ENCODE data around the gene ZBTB7C.

The ZBTB7C gene

DNA sequence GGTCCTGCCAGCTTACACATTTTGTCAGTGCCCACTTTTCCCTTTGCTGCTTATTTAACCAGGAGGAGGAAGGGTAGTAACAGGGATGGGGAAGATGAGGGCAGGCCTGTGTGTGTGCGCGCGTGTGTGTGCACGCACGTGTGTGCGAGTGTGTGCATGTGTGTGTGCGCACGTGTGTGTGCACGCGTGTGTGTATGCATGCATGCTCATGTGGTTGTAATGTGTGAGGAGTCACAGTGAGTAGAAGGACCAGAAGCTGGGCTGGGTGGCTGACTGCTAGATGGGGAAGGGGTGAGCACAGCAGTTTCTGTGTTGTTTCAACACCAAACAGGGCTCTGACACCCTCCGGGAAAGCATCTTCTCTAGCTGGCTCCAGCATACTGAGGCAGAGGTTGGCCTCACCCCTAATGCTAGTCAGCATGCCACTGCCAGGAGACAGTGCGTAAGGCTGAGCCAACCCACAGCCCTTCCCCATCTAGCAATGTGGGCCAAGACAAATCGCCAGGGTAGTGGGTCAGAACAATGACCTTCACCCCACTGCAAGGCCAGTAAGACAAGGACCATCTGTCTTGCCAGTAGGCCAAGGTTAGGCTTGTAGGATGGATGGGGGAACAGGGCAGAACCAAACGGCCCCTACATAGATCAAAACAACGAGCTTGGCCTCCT is 260.0 kb downstream of the ZBTB7C start:
- no peak for DNase-seq (ENCODE audit: low read depth, low spot score)
- H3K4me3 ChIP-seq (ENCODE audit: low read length): no peak overlapping the region
- no peak overlapping the region for H3K27ac ChIP-seq (ENCODE audit: low read length)
- H3K4me1 ChIP-seq (ENCODE audit: control insufficient read depth, insufficient read depth, low read length): no peaks in the 10 kb centered on the region
- no peaks in the 10 kb centered on the region for H3K27me3 ChIP-seq (ENCODE audit: control insufficient read depth, insufficient read depth, low read length)
- no peaks in the 10 kb centered on the region for H3K9me3 ChIP-seq (ENCODE audit: control insufficient read depth, insufficient read depth, low read length)
- H3K36me3 ChIP-seq (ENCODE audit: control insufficient read depth, insufficient read depth, low read length): no peaks in the 10 kb centered on the region
- whole genome bisulfite sequencing (ENCODE audit: insufficient coverage, insufficient read length): no CpG with 5 or more reads among the region's 15 CpGs

DNA sequence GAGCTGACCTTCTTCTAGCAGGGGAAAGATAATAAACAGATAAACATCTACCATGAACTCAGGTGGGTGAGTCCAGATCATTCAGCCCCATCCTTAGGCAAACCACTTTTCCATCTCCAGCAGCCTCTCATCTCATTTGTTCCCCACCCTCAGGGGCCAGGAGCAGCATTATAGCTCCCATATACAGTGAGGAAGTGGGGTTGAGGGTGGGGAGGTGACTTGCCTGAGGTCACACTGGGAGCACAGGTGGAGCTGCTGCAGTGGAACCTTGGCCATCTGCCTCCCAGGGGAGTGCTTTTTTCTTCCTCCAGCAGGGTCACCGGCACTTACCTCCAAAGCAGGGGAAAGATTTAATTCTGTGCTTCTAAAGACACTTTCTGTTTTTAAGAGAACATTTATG is 266.2 kb downstream of the ZBTB7C start:
- DNase-seq (ENCODE audit: low read depth, low spot score): no peak
- no peak overlapping the region for H3K27ac ChIP-seq (ENCODE audit: low read length)
- no peak overlapping the region for H3K4me3 ChIP-seq (ENCODE audit: low read length)
- peaks cover 7% of the 10 kb centered on the region for H3K4me1 ChIP-seq (ENCODE audit: control insufficient read depth, insufficient read depth, low read length)
- H3K36me3 ChIP-seq (ENCODE audit: control insufficient read depth, insufficient read depth, low read length): no peaks in the 10 kb centered on the region
- H3K27me3 ChIP-seq (ENCODE audit: control insufficient read depth, insufficient read depth, low read length): no peaks in the 10 kb centered on the region; the same call in 1 of the 2 replicates
- no peaks in the 10 kb centered on the region for H3K9me3 ChIP-seq (ENCODE audit: control insufficient read depth, insufficient read depth, low read length)
- WGBS (ENCODE audit: insufficient coverage, insufficient read length): no CpG with 5 or more reads among the region's 1 CpG

DNA sequence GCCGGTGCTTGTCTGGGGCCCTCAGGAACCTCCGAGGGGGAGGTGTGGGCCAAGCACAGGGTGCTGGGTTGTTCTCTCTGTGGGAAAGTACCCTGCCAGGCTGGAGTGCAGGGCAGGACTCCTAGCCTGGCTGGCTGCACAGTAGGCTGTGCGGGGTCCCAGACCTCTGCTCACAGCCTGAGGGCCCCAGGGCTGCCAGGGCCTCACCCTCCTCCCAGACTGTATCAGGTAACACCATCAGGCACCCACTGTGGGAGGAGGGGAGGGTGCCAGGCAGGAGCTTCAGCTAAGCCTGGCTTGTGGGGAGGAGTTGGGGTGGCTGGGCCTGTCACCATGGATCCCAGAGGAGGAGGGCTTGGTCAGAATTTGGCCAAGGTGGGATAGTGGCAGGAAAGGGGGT is 266.8 kb downstream of the ZBTB7C start:
- Histone ChIP-seq H3K27ac (ENCODE audit: low read length) (no peak overlapping the region), H3K9me3 (ENCODE audit: control insufficient read depth, insufficient read depth, low read length) (no peaks in the 10 kb centered on the region), H3K4me1 (ENCODE audit: control insufficient read depth, insufficient read depth, low read length) (peaks cover 11% of the 10 kb centered on the region), H3K36me3 (ENCODE audit: control insufficient read depth, insufficient read depth, low read length) (no peaks in the 10 kb centered on the region), H3K27me3 (ENCODE audit: control insufficient read depth, insufficient read depth, low read length) (peaks cover 5% of the 10 kb centered on the region; the same call in 1 of the 2 replicates), H3K4me3 (ENCODE audit: low read length) (no peak overlapping the region)
- no CpG with 5 or more reads among the region's 3 CpGs for whole genome bisulfite sequencing (ENCODE audit: insufficient coverage, insufficient read length)
- no peak for DNase-seq (ENCODE audit: low read depth, low spot score)

DNA sequence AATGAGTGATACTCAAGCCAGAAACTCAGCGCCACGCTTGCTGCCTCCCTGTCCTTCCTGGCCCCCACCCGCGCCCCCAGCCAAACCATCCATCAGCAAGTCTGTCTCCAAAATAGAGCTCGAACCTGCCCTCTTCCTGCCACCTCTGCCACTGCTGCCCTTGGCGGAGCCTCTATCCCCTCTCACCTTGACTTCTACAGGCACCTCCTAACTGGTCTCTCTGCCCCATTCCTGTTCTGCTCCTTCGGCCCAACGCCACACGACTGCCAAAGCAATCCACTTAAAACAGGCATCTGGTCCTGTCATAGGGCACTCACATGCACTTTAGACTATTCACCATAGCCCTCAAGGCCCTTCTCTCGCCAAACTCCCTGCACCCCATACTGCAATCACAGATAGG is 268.5 kb downstream of the ZBTB7C start:
- Histone ChIP-seq H3K27ac (ENCODE audit: low read length) (no peak overlapping the region), H3K36me3 (ENCODE audit: control insufficient read depth, insufficient read depth, low read length) (no peaks in the 10 kb centered on the region), H3K9me3 (ENCODE audit: control insufficient read depth, insufficient read depth, low read length) (no peaks in the 10 kb centered on the region), H3K4me3 (ENCODE audit: low read length) (no peak overlapping the region), H3K4me1 (ENCODE audit: control insufficient read depth, insufficient read depth, low read length) (peaks cover 11% of the 10 kb centered on the region), H3K27me3 (ENCODE audit: control insufficient read depth, insufficient read depth, low read length) (peaks cover 17% of the 10 kb centered on the region)
- no CpG with 5 or more reads among the region's 10 CpGs for WGBS (ENCODE audit: insufficient coverage, insufficient read length)
- no peak for DNase-seq (ENCODE audit: low read depth, low spot score)

DNA sequence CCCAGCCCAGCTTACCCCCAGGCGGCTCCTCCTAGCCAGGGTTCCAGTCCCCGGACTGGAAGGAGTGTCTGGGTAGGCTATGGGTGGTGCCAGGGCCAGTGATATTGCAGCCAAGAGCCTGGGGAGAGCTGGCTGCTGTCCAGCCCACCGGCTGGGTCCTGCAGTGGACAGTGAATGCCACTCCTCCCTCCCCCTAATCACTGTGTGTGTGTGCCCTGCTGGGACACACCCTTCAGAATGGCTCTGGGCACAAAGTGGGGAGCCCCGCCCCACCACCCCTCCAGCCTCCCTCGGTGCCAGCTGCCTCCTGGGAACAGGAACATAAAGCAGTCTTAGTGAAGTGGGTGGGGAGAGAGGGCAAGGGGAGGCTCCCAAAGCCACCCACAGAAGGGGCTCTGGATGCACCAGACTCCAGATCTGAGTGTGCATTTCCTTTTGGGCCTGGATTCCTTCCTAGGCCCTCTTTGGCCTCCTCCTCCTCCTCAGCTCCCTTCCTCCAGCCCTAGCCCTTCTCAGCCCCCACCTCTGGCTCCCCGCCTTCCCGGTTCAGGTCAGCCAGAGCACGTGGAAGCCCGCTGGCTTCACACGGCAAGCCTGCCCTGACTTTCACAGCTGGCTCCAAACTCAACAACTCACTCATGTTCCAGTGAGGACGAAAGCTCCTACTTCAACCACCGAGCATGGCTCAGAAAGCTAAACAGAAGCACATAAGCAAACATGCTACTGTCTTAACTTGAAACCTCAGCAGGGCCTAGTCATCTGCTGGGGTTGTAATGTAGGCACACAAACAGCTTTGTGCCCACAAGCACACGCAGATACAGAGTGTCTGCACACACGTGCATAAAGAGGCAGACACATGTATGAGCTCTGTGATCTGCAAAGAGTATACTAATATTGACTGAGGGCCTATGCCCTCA is 269.5 kb downstream of the ZBTB7C start:
- H3K4me3 ChIP-seq (ENCODE audit: low read length): no peak overlapping the region
- WGBS (ENCODE audit: insufficient coverage, insufficient read length): no CpG with 5 or more reads among the region's 14 CpGs

DNA sequence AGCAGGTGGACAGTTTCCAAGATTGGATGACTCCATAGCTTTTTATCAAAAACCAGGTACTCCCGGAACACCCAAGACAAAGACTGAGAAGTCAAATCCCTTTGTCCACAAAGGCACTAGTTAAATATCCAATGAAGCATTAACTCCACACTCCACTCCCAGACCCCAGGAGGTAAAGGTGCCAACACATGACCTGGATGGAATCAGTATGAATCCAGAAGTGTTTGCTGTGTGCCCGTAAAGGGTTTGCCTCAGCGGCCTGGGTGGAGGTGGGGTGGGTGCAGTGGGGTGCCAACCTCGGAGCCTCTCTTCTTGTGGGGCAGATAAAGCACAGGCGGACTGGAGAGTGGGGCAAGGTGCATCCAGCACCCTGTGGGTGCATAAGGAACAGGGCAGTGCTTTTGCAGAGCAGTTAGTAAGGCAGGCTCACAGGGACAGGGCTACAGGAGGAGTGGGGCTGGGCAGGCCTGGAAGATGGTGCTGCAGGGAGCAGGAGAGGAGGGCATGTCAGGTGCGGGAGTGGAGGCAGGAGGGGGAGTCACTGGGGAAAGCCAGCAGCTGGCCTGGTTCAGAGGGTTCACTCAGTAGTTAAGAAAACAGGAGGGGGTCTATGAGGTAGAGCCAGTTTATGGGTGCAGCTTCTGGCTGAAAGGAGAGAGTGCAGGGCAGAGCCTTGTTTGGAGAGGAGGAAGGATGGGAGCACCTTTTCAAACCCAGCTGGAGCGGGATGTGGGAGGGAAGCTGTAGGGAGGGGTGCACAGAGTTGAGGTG is 270.3 kb downstream of the ZBTB7C start:
- no peak overlapping the region for H3K27ac ChIP-seq (ENCODE audit: low read length)
- H3K9me3 ChIP-seq (ENCODE audit: control insufficient read depth, insufficient read depth, low read length): no peaks in the 10 kb centered on the region
- WGBS (ENCODE audit: insufficient coverage, insufficient read length): no CpG with 5 or more reads among the region's 7 CpGs
- H3K27me3 ChIP-seq (ENCODE audit: control insufficient read depth, insufficient read depth, low read length): peaks cover 23% of the 10 kb centered on the region
- H3K4me1 ChIP-seq (ENCODE audit: control insufficient read depth, insufficient read depth, low read length): peaks cover 11% of the 10 kb centered on the region
- H3K4me3 ChIP-seq (ENCODE audit: low read length): no peak overlapping the region
- DNase-seq (ENCODE audit: low read depth, low spot score): no peak
- H3K36me3 ChIP-seq (ENCODE audit: control insufficient read depth, insufficient read depth, low read length): no peaks in the 10 kb centered on the region

More for the DNA sequence above, 269.5 kb downstream of the ZBTB7C start:
- H3K9me3 ChIP-seq (ENCODE audit: control insufficient read depth, insufficient read depth, low read length): no peaks in the 10 kb centered on the region
- no peaks in the 10 kb centered on the region for H3K36me3 ChIP-seq (ENCODE audit: control insufficient read depth, insufficient read depth, low read length)
- no peak for DNase-seq (ENCODE audit: low read depth, low spot score)
- H3K27ac ChIP-seq (ENCODE audit: low read length): no peak overlapping the region
- peaks cover 23% of the 10 kb centered on the region for H3K27me3 ChIP-seq (ENCODE audit: control insufficient read depth, insufficient read depth, low read length)
- peaks cover 11% of the 10 kb centered on the region for H3K4me1 ChIP-seq (ENCODE audit: control insufficient read depth, insufficient read depth, low read length)

DNA sequence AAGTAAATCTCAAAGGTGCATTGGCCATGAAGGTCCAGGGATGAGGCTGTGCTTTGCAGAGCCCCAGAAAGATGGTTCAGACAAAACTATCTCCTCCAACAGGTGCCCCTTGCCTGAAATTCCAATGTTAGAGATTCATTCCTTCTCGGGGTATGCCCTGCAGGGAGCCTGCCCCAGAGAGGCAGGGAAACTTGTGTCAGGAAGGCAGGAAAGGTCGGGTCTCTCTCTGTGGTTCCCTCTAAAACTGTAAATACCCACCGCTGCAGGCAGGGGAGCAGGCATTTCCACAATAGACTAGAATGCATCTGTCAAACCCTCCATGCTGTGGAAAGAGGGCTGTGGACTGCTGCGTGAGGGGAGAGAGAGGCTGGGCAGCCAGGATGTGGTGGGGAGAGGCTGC is 271.0 kb downstream of the ZBTB7C start:
- no peak for DNase-seq (ENCODE audit: low read depth, low spot score)
- peaks cover 23% of the 10 kb centered on the region for H3K27me3 ChIP-seq (ENCODE audit: control insufficient read depth, insufficient read depth, low read length)
- WGBS (ENCODE audit: insufficient coverage, insufficient read length): no CpG with 5 or more reads among the region's 4 CpGs
- no peak overlapping the region for H3K27ac ChIP-seq (ENCODE audit: low read length)
- H3K4me1 ChIP-seq (ENCODE audit: control insufficient read depth, insufficient read depth, low read length): peaks cover 11% of the 10 kb centered on the region
- H3K4me3 ChIP-seq (ENCODE audit: low read length): no peak overlapping the region
- no peaks in the 10 kb centered on the region for H3K9me3 ChIP-seq (ENCODE audit: control insufficient read depth, insufficient read depth, low read length)
- no peaks in the 10 kb centered on the region for H3K36me3 ChIP-seq (ENCODE audit: control insufficient read depth, insufficient read depth, low read length)

DNA sequence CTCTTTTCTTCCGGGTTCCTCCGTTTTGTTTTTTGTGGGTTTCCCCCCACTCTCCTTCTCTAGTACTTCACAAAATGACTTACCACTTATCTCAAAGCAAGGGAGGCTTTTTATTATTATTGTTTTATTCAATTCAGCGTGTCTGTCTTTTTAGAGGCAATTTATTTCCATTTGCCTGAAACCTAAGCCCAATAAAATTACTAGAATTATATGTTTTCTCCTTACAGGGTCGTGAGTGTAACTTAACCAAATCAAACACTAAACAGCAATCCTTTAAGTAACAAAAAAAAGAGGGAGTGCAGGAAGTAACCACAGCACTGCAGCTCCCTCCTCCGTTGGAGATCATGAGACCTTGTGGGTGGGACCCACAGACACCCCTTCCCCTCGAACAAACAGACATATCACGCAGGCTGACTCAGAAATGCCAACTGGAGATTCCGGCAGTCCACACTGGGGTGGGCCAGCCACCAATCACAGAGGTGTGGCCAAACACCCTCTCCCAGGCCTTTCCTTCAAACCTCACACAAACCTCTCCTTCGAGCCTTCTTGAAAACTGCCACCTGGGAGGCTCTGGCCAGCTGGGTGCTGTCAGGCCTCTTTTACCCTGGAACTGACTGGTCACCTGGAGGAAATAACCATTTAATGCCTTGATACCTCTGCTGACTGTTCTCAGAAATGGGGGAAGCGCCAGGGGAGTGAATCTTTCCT is 271.7 kb downstream of the ZBTB7C start:
- Histone ChIP-seq H3K27me3 (ENCODE audit: control insufficient read depth, insufficient read depth, low read length) (peaks cover 23% of the 10 kb centered on the region), H3K4me3 (ENCODE audit: low read length) (peak overlapping the region; percentile 61; the same call in 1 of the 2 replicates), H3K4me1 (ENCODE audit: control insufficient read depth, insufficient read depth, low read length) (peaks cover 11% of the 10 kb centered on the region), H3K9me3 (ENCODE audit: control insufficient read depth, insufficient read depth, low read length) (no peaks in the 10 kb centered on the region), H3K36me3 (ENCODE audit: control insufficient read depth, insufficient read depth, low read length) (no peaks in the 10 kb centered on the region), H3K27ac (ENCODE audit: low read length) (no peak overlapping the region)
- DNase-seq (ENCODE audit: low read depth, low spot score): no peak
- no CpG with 5 or more reads among the region's 10 CpGs for WGBS (ENCODE audit: insufficient coverage, insufficient read length)

DNA sequence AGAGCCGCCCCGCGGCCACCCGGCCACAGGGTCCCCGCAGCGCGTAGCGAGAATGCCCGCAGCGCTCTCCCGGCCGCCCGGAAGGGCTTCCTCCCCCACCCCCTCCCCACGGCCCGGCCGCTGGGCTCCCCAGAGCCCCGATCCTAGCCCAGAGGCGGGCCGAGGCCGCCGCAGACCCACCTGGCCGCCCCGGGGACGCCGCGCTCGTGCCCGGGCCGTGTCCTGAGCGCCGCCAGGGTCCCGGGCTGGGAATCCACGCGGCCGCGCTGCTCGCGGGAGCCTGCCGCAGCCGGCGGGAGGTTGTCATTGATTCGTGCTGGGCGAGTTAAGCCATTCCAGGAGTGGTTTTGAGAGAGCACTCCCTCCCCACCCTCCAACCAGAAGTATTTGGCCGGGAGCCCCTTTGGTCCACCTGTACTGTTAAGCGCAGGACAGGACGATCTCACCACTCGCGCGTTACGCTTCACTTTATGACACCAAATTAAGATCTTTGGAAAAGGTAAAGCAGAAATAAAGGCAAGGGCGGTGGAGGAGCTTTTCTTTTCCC is 272.3 kb downstream of the ZBTB7C start:
- no CpG with 5 or more reads among the region's 51 CpGs for WGBS (ENCODE audit: insufficient coverage, insufficient read length)
- Histone ChIP-seq H3K36me3 (ENCODE audit: control insufficient read depth, insufficient read depth, low read length) (no peaks in the 10 kb centered on the region), H3K9me3 (ENCODE audit: control insufficient read depth, insufficient read depth, low read length) (no peaks in the 10 kb centered on the region), H3K4me3 (ENCODE audit: low read length) (peak overlapping the region; percentile 61), H3K4me1 (ENCODE audit: control insufficient read depth, insufficient read depth, low read length) (peaks cover 8% of the 10 kb centered on the region; the same call in 1 of the 2 replicates), H3K27me3 (ENCODE audit: control insufficient read depth, insufficient read depth, low read length) (peaks cover 23% of the 10 kb centered on the region), H3K27ac (ENCODE audit: low read length) (no peak overlapping the region)
- DNase-seq (ENCODE audit: low read depth, low spot score): no peak

All from iPS DF 6.9 (cell line).